ENCODE data around the gene ZSCAN5B.

- TF ChIP-seq MCM7 (IDR thresholded peaks at IDR 0.05): no peak
- no peak for TF ChIP-seq MXD1 (CRISPR knock-in tag; IDR thresholded peaks at IDR 0.05; ENCODE audit: borderline replicate concordance, poor library complexity, severe bottlenecking)
- no peak for TF ChIP-seq SAFB2 (IDR thresholded peaks at IDR 0.05; ENCODE audit: borderline replicate concordance, low read depth, low read length, severe bottlenecking)
- no peak for TF ChIP-seq FUS (optimal IDR thresholded peaks at IDR 0.05; ENCODE audit: low read depth, low read length)
- TF ChIP-seq ZBTB7A (IDR thresholded peaks at IDR 0.05; ENCODE audit: borderline replicate concordance, control insufficient read depth, low read depth, low read length): no peak
- no peak for TF ChIP-seq ZNF12 (CRISPR knock-in tag; IDR thresholded peaks at IDR 0.05)
- no peak for TF ChIP-seq ZSCAN29 (IDR thresholded peaks at IDR 0.05)
- no peak for TF ChIP-seq HDAC6 (IDR thresholded peaks at IDR 0.05; ENCODE audit: low read depth, low read length)
- TF ChIP-seq ZFPM2 (CRISPR knock-in tag; IDR thresholded peaks at IDR 0.05): no peak
- TF ChIP-seq RBM22 (IDR thresholded peaks at IDR 0.05; ENCODE audit: low read depth, low read length, poor library complexity, severe bottlenecking): no peak
These were observed 44.9 kb downstream of the ZSCAN5B start for GRCh38 chr19:56152644-56153043.
